PC-9 (cell line): ENCODE measurements around the gene FAM98B.

ENCODE experiments used
- CTCF ChIP-seq: fragments of 200-600 bp; sonication (generic); conservative IDR thresholded peaks from 2 replicates; pipeline ENCODE4 v1.6.1; 2017; ENCODE audit warnings: mixed run types, antibody characterized with exemption, mild to moderate bottlenecking, moderate library complexity
- EZH2 ChIP-seq: fragments of 200-600 bp; sonication (generic); IDR thresholded peaks from 2 replicates; pipeline ENCODE4 v1.8.0; 2017; ENCODE audit warnings: antibody characterized with exemption, low read depth

DNA sequence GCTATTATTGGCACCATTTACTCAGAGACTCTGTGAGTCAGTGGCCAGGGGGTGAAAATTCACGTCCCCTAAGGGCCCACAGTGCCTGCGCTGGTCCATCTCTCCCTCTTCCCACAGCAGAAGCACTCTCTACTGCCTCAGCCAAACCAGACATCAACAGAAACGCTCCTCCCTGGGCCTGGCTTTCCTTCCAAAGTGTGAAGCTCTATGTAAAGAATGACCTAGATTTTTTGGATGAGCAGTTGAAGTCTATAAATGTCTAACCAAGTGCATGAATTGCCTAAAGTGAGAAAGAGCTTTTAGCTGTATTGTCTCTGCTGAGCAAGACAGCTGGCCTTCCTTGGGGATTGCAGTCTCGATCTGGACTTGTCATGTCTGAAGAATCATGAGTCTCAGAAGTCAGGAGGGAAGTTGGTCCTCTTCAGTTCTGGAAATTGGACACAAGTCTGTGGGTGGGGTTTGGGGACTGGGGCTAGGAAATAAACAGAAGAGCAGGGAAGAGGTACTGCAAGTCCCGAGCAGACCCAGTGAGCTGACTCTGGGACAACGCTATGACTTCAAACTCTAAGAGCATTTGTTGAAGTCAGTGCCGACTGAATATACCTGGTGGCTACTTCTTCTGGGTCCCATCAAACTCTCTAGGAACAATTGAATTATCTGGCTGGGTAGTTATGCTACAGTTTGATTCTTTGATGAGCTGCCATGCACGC, 81.7 kb downstream of the FAM98B start:
- TF ChIP-seq CTCF = no peak
- TF ChIP-seq EZH2 = no peak
